Activated CD4-positive, alpha-beta T cell treated with anti-CD3 and anti-CD28 coated beads for 4 hours (primary cell): ENCODE measurements around the gene ISLR2.
"Not testable (repeated sequence)": the region's sequence is repeated elsewhere in the genome, so short reads cannot be mapped to it uniquely, and the experiment has no call there.

Experiments used
- DNase-seq, 2 donors: peaks; one replicate each; pipeline ENCODE4 v3.0.0-alpha.2; 2020

ISLR2 gene, protein sequence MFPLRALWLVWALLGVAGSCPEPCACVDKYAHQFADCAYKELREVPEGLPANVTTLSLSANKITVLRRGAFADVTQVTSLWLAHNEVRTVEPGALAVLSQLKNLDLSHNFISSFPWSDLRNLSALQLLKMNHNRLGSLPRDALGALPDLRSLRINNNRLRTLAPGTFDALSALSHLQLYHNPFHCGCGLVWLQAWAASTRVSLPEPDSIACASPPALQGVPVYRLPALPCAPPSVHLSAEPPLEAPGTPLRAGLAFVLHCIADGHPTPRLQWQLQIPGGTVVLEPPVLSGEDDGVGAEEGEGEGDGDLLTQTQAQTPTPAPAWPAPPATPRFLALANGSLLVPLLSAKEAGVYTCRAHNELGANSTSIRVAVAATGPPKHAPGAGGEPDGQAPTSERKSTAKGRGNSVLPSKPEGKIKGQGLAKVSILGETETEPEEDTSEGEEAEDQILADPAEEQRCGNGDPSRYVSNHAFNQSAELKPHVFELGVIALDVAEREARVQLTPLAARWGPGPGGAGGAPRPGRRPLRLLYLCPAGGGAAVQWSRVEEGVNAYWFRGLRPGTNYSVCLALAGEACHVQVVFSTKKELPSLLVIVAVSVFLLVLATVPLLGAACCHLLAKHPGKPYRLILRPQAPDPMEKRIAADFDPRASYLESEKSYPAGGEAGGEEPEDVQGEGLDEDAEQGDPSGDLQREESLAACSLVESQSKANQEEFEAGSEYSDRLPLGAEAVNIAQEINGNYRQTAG

DNA sequence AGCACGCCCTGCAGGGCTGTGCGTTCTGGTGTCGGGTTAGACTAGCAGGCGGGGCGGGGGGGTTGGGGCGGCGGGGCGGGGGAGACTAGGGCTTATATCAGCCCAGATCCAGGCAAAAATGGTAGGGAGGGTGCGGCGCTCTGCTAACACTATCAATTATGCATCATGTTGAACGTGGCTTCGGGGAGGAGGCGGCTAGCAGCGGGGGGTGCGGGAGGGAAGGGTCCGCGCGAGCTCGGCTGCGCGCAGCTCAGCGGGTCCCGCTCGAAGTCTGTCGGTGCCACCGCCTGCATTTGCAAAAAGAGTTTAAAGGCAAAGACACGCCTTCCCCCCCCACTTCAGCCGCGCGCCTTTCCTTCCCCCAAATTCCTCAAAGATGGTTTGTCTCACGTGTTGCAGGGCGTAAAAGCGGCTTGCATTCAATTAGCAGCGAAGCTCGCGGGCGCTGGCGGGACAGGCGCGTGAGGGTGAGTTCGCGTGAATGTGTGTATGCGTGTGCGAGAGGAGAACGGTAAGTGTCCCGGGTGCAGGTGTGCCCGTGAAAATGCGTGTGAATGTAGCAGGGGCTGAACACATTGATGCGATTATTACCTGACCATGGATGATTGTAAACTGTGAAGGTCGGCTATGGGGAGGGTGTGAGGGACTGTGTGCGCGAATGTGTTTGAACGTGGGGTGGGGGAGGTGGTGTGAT is at the start of gene ISLR2:
TSS of gene ISLR2 (plus strand) at position 432 of the 694 bp plus-strand sequence. CDS start 2,169 bp downstream, outside the sequence.
- DNase-seq, result no peak

DNA sequence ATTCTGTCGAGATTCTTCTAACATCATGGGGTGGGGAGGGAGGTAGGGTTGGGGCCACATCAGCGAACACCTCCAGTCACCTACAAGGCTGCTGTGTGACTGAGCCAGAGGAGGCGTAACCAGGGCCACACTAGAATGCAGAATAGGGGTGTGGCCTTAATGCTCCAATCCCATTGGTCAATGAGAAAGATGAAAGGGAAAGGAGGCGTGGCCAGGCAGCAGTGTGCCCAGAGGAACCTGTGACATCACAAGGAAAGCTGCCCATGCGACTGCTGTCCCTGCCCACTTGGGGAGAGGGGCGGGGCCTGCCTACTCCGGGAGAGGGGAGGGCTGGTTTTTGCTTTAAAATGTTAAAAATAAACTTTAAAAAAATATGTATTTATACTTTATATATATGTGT is 47.9 kb upstream of the ISLR2 start, which contains the start of gene GOLGA6A:
TSS of gene GOLGA6A (minus strand) at position 101 of the 400 bp plus-strand sequence. CDS start at position 60, 41 bp downstream.
- not testable (repeated sequence) for DNase-seq

DNA sequence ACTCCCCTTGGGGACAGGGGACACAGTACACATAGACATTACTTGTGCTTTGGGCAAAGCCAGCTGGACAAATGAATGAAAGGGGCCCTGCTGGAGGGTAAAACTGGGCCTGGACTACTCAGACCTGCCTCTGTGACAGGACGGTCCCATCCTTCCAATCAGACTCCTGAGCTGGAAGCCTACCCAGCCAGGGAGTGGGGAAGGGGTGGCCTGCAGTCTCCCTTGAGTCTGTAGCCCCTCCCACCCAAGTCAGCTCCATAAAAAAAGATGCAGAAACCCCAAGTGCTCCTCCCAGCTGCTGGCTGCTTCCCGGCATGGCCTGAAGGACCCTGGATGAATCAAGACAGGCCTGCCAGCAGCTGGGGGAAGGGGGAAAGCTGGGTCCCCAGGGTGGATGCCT is 35.8 kb upstream of the ISLR2 start:
- not testable (repeated sequence) for DNase-seq

DNA sequence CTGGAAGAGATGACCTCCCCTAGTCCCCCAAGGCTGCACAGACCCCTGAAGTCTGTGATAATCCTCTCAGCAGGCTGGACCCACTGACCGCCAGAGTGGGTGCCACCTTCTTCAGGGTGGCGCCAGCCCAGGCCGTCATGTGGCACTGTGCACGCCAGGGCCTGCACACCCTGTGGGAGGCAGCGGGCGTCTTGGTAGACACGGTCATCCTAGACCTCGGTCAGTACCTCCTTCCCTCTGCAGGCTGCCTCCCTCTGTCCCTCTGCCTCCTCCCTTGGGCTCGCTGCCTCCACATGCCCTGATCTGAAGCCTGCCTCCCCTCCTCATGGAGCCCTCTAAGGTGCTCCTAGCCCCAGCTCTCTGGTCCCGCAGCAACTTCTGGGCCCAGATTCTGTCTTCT is 34.8 kb upstream of the ISLR2 start:
- not testable (repeated sequence) for DNase-seq

DNA sequence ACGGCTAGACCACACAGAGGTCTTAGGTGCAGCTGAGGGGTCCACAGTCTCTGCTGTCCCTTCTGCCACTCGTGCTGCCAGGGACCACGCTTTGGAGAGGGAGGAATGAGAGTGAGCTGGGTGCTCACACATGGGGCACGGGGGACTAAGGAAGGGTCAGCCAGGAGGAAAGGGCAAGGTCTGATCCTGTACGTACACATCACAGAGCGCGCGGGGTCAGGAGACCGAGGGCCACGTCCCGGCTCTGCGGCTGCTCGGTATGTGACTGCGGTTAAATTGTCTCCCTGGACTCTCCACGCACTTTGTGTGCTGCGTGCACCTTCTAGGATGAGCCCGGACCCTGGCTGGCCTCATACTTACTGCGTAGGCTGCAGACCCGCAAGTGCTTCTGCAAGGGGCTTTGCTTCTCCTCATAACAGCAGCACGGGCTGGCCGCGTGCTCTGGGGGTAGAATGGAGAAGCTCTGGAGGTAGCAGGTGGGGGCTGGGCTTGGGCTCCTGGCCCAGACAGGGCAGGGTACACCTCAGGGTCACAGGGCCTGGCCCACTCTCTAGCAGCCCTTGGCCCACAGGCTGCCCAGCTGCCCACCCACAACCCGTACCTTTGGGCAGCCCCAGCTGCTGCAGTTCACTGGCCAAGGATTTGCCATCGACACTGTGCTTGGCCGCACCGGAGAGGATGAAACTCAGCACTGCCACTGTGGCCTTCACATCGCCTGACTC is 33.5 kb upstream of the ISLR2 start:
- not testable (repeated sequence) for DNase-seq

DNA sequence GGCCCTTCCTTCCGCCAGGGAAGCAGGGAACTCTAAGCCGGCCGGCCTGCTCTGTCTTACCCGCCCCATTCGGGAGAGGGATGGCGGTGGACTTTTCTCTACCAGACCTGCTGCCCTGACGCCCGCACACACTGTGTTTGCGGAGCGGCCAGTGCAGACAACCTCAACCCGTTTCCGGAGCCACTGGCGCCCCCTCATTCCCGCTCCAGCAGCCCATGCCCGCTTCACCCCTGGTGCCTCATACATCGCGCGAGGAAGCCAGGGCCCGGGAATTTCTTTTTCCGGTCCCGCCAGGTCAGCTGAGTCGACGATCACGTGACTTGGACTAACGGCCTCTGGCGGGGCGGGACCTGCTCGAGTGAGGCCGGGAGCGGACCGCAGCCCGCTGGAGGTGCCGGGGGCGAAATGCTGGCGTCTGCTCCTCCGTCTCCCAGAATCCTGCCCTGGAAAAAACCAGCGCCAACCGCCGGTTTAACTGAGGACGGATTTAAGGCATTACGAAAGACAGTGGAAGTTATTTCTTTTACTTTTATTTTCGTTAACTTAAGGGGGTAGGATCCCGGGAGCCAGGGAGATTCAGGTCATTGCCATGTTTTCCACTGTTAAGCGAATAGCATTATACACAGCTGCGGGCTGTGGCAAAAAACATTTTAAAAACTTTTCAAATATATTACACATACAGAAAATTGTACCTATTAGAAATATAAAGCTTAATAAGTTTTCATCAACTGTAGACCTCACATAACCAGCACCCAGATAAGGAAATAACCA is 30.2 kb upstream of the ISLR2 start:
- peak; percentile 44 to 45 for DNase-seq

DNA sequence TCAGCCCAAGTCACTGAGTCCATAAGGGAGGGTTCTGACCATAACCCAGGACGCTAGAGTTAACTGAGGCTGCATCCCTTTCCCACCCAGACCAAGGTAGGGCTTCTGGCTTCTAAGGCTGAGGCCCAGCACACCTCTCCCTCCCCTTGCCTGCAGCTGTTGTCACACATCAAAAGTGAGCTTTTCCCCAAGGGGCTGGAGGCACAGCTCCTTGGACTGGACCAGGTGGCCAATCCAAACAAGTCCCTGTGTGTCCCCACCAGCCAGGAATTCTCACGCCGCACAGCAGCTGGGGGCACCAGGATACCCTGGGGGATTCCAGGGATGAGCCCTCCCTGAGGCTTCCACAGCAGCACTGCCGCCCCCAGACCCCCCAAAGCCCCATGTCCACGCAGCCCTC is 22.3 kb upstream of the ISLR2 start:
- DNase-seq, result no peak

DNA sequence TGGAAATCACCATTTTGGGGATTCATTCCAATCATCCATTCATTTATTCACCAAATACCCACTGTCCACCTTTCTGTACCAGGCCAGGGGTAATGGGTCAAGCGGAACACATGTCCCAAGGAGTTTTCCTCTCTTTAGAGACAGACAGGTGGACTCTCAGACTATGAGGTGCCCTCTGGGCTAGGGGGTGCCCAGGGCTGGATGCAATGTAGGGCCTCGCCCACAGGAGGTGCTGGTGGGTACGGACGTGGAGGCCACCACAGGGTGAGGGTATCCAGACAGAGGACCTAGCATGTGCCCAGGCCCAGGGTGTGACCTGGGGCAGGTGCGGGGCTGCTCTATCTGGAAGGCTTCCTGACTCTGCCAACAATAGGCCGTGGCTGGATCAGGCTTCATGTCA is 21.8 kb upstream of the ISLR2 start:
- DNase-seq, result not testable (repeated sequence)

DNA sequence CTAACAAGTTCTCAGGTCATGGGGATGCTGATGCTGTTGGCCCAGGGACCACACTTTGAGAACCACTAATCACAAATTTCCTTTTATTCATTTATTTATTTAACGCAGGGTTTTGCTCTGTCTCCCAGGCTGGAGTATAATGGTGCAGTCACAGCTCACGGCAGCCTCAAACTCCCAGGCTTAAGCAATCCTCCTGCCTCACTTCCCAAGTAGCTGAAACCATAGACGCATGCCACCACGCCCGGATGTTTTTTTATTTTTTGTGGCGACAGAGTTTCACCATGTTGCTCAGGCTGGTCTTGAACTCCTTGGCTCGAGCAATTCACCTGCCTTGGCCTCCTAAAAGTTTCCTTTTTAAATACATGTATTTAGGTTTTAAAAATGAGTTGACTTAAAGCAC is 20.7 kb upstream of the ISLR2 start:
- no peak for DNase-seq

DNA sequence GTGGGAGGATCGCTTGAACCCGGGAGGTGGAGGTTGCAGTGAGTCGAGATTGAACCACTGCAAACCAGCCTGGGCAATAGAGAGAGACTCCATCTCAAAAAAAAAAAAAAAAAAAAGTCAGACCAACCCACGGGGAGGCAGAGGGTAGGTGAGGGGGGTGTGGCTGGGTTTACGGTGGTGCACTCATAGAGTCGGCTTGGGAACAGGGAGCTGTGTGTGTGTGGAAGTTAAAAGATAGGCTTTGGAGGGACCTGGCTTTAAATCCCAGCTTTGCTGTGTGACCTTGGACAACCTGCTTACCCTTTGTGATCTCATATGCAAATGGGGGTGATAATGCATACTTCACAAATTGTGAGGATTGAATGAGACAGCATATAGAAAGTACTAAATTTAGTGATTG is 10.0 kb upstream of the ISLR2 start:
- DNase-seq, result no peak

DNA sequence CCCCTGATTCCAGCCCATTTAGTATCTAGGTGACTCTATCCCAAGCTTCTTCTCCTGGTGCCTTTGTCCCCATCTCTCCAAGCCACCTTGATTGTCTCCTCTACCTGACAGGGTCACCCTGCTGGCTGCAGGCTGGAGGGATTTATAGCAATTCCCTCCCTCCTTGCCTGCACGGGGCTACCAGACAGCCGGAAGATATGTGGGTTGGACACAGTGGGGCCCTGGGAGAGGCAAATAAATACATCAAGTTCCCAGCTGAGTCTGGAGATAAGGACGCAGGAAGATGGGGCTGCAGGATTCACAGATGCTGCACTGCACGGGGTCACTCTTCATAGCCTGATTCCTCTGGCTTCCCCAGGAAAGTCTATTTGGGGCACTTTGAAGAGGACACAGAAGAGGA is 9.3 kb upstream of the ISLR2 start:
- no peak for DNase-seq

DNA sequence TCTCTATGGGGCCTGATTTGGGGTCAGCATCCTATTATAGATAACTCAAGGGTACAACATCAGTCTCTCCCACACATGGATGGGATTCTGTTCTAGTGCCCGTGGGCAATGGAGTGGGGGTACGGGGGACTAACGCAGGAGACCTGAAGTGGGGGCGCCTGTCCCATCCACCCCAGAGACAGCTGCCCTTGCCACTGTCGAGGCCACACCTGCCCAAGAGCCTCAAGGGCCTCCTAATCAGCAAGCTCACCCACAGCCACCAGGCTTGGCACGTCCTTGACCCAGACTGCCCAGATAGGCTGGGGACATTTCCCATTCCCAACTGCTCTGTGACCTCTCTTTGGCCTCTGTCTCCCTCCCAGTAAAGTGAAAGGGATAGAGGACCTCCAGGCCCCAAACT is 8.5 kb upstream of the ISLR2 start:
- DNase-seq, result no peak

DNA sequence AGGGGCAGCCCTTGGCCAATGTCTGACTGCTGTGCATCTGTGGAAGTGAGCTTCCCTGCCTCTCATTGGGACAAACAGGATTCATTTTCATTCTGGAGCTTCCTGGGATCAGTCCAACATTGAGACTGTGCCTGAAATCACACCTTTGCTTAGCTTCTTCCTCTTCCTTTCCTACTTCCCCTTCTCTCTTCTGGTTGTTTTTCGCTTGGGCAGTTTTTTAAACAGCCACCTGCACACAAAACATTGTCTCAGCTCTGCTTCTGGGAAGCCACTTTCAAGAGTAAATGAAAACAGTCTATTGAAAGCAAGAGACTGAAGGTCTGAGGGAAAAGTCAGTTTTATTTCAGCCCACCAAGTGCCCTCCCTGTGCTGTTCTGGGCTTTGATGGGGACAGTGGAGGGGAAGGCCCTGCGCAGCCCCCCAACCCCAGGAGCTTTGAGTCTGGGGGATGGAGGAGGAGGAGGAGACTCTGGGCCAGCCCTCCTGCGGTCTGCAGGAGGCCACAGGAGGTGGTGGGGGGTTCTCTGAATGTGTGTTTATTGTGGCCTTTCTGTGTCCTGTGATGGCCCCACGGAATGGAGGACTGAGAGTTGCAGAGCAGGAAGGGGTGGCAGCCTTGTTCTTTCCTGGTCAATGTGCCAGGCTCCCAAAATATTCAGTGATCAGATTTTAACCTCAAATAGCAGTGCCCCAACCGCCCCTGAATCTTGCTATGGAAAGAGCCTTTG is 7.8 kb upstream of the ISLR2 start:
- no peak for DNase-seq

DNA sequence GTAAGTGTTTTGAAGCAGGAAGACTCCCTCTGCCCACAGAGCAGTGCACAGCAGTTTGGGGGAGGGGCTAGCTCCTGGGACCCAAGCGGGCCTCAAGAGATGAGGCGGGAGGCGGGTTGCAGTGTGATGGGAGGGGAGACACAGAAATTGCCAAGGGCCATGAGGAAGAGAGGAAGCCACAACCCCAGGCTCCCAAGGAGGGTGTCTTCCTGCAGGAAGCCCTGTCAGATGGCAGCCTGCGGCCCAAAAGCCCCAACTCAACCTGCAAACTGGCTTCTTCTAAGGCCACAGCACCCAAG is 7.3 kb upstream of the ISLR2 start:
- no peak for DNase-seq

DNA sequence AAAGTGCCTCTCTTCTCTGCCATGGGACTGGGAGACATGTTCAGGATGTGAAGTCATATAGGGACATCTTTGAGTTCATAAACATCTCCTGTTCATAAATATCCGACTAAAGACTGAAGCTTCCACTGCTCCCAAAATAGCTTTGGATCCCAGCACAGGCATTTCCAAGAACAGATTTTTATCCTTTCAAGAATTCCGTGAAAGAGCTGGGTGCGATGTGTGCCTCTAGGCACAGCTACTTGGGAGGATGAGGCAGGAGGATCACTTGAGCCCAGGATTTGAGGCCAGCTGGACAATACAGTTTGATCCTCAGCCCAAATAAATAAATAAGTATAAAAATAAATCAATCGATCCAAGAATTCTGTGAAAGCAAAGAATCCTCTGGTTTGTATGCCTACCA is 6.7 kb upstream of the ISLR2 start:
- DNase-seq, result no peak

DNA sequence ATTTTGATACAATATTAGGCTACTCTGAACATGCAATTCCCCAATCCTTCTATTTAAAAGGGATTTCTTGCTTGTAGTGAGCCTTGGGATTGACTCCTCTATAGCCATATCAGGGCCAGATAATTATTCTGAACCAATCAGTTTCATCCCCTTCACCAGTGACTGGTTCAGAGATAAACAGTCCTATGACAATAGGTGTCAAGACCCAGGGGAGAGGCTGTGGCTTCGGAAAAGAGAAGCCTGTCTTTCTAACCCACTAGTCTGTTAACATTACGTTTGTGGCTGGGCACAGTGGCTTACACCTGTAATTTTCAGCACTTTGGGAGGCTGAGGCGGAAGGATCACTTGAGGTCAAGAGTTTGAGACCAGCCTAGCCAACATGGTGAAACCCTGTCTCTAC is 6.2 kb upstream of the ISLR2 start:
- DNase-seq, result no peak

DNA sequence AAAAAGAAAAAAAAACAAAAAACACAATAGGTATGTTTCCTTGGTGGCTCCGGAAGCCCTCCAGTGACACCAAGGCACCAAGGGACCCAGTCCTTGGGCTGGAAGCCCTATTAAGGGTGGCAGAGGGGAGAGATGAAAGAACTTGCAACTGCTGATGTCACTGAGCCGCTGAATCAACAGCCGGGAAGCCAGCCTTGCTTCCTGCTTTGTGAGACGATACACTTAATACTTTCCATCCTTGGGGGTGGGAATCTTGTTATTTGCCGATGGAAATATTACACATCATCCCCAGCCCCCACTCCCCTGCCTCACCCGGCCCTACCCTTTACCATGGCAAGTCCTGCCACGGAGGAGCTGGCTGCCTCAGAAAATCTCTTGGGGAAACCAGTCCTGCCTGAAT is 5.6 kb upstream of the ISLR2 start:
- DNase-seq, result no peak

DNA sequence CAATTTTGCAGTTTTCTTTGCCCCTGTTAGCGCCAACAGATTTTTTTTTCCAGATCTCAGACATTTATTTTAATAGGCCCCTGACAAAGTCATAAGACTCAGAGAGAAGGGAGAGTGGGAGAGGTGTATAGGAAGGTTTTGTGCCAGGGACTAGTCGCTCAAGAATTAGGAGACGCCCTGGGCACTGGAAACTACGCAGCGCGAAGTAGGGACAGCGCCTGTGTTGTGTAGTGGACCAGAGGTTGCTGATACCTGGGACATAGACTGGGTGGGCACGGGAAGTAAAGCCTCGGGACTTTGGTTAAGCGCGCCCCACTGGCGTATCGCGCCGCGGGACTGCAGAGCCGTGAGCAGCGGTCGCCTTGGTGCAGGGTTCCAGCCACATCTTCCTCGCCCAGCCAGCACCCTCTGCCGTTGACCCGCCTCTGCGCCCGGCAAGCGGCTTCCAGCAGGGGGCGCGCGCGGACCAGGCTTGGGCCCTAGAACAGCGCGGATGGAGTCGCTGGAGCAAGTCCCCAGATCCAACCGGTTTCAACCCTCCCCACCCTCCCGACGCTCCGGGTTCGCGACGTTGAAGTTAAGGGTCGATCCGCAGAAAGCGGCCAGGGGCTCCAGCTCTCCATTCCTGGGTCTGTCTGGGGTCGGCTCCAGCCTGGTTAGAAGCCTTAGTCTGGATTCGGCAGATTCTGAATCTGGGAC is 3.0 kb upstream of the ISLR2 start:
- peak; percentile 72 to 83 for DNase-seq

DNA sequence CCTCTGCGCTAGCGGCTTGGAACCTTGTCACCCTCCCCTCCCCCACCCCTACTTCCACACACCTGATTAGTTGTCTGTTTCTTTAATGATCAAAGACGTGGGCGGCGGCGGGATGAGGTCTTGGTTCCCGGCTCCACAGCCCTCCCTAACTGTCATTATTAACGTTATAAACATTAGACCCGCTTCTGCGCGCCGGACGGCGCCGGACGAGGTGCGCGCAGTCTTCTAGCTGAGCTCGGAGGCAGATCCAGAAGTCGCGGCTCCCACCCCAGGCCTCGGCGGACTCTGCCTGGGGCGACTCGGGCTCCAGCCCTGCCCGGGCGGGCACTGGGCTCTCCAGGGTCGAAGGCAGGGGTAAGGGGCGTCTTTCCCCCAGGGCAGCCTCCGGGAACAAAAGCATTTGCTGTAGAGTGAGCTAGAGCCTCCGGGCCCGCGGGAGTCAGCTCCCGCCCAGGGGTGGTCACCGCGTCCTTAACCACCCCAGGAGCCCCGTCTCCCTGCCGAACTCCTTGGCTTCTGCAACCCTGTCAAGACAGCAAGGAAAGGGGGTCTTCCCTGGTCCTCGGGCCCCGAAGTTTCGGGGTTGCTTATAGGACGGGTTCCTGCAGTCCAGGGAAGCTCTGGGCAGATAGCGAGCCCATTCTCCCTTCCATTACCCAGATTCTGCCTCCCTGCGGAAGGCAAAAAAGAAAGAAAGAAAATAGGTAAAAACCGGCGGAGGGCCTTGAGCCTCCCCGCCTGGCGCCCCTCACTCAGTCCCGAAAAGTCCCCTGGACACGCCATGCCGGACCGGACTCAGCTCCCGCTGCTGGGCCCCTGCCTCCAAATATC is 2.2 kb upstream of the ISLR2 start:
- DNase-seq, result no peak
